Calu3 (cell line): ENCODE data around the gene CFAP68. TPM values are rescaled to one million over a fixed set of nuclear protein-coding genes. Genes with fewer than 3 reads are reported as not detected.

Source experiments
- Bru-seq: library from RNA; stranded (reverse); fragments of 400-500 nt; gene quantifications from one replicate; lab custom pipeline; 2021; lab: Mats Ljungman, UMichigan
- BruChase-seq, 2 experiments: library from RNA; stranded (reverse); fragments of 400-500 nt; gene quantifications; one replicate each; lab custom pipeline; 2021; lab: Mats Ljungman, UMichigan
- BruUV-seq: library from RNA; stranded (reverse); fragments of 400-500 nt; replicated peaks from 2 replicates; lab custom pipeline; 2021; lab: Mats Ljungman, UMichigan
- CTCF ChIA-PET: fragments of 300-600 bp; sonication (Branson Sonifier 250); formaldehyde crosslinking; loops from one replicate; lab custom pipeline; 2022; ENCODE audit warnings: antibody characterized with exemption; lab: Charles Lee
- DNase-seq: peaks from one replicate; pipeline ENCODE4 v3.0.0; 2022
- H3K27ac Mint-ChIP-seq: one replicate; pipeline ENCODE4 v1.8.0; 2022; ENCODE audit warnings: mixed read lengths; ENCODE audit not compliant: unreplicated experiment
- H3K27me3 Mint-ChIP-seq: one replicate; pipeline ENCODE4 v1.8.0; 2022; ENCODE audit warnings: mixed read lengths; ENCODE audit not compliant: unreplicated experiment
- H3K36me3 Mint-ChIP-seq: one replicate; pipeline ENCODE4 v1.8.0; 2022; ENCODE audit warnings: mild to moderate bottlenecking, moderate library complexity, mixed read lengths; ENCODE audit not compliant: insufficient read depth, unreplicated experiment
- H3K4me1 Mint-ChIP-seq: one replicate; pipeline ENCODE4 v1.8.0; 2022; ENCODE audit warnings: mild to moderate bottlenecking, low read depth, mixed read lengths; ENCODE audit not compliant: unreplicated experiment
- H3K4me3 Mint-ChIP-seq: one replicate; pipeline ENCODE4 v1.8.0; 2022; ENCODE audit warnings: mild to moderate bottlenecking, low read depth, moderate library complexity, mixed read lengths; ENCODE audit not compliant: unreplicated experiment
- H3K9me3 Mint-ChIP-seq: one replicate; pipeline ENCODE4 v1.8.0; 2022; ENCODE audit warnings: low read depth, mixed read lengths; ENCODE audit not compliant: unreplicated experiment
- intact Hi-C: fragments of 100-400 bp; cut with micrococcal nuclease; formaldehyde crosslinking; loops from one replicate; pipeline ENCODE4 v1.10.0; 2022; ENCODE audit not compliant: unreplicated experiment
- long read RNA-seq: library from polyadenylated mRNA; stranded (forward); transcript quantifications from one replicate; pipeline ENCODE4 v2.0.0, GENCODE V29; 2022
- total RNA-seq: library from RNA; stranded (reverse); gene quantifications from 2 replicates; pipeline ENCODE4 v1.2.3, GENCODE V29; 2022
- TF ChIP-seq, protein P1 (sequence below): fragments of 200-600 bp; IDR thresholded peaks from one replicate; pipeline ENCODE4 v1.8.0; 2022; ENCODE audit warnings: antibody characterized with exemption; ENCODE audit not compliant: unreplicated experiment

The CFAP68 gene, protein sequence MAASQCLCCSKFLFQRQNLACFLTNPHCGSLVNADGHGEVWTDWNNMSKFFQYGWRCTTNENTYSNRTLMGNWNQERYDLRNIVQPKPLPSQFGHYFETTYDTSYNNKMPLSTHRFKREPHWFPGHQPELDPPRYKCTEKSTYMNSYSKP
- total RNA-seq = 28.1 and 29.8 TPM in 2 replicates
- Bru-seq, nascent RNA = percentile 52 among the genes with signal in this experiment
- BruChase-seq, experiment 1, labeled RNA remaining after a 6-hour chase = percentile 67 among the genes with signal in this experiment
- percentile 53 among the genes with signal in this experiment for BruChase-seq, experiment 2, labeled RNA remaining after a 2-hour chase
- long read RNA-seq, transcript C11orf1-201 (4 exons, 2,885 nt) = major isoform, 20 of 26 reads
- long read RNA-seq, partial matches to known transcripts = 0 of 26 reads
- long read RNA-seq, other reads (novel, unspliced or antisense) = 1 of 26 reads

GRCh38 chr11:111878849-111879636 is at the start of gene CFAP68, which contains the start of gene FDXACB1:
CFAP68 (plus strand) TSS chr11:111879541; CDS start chr11:111879561, 20 bp downstream.
FDXACB1 (minus strand) TSS chr11:111879165; CDS start chr11:111879132, 33 bp downstream.
- peaks cover 9% of the 10 kb centered on the region for H3K4me1 Mint-ChIP-seq
- H3K9me3 Mint-ChIP-seq = no peaks in the 10 kb centered on the region
- peak within 1 kb of the TSS; percentile 80 for H3K4me3 Mint-ChIP-seq
- H3K27me3 Mint-ChIP-seq = no peaks in the 10 kb centered on the region
- H3K27ac Mint-ChIP-seq = peak within 1 kb of the TSS; percentile 93
- H3K36me3 Mint-ChIP-seq = peaks cover 19% of the 10 kb centered on the region
- TF ChIP-seq, protein P1, sequence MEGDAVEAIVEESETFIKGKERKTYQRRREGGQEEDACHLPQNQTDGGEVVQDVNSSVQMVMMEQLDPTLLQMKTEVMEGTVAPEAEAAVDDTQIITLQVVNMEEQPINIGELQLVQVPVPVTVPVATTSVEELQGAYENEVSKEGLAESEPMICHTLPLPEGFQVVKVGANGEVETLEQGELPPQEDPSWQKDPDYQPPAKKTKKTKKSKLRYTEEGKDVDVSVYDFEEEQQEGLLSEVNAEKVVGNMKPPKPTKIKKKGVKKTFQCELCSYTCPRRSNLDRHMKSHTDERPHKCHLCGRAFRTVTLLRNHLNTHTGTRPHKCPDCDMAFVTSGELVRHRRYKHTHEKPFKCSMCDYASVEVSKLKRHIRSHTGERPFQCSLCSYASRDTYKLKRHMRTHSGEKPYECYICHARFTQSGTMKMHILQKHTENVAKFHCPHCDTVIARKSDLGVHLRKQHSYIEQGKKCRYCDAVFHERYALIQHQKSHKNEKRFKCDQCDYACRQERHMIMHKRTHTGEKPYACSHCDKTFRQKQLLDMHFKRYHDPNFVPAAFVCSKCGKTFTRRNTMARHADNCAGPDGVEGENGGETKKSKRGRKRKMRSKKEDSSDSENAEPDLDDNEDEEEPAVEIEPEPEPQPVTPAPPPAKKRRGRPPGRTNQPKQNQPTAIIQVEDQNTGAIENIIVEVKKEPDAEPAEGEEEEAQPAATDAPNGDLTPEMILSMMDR = peak; percentile 78
- CTCF ChIA-PET = interaction anchor here (1.2 kb wide), 1 partner anchor 103 kb away, joined by 6 read pairs; no protein-coding TSS in a partner anchor
- intact Hi-C loops = loop anchor here (1.0 to 10.0 kb wide), 2 partner anchors 103 to 196 kb away; partner anchors contain the start of genes NKAPD1 and PIH1D2
- BruUV-seq = no TSS peak
- DNase-seq = peak; percentile 93

DNA sequence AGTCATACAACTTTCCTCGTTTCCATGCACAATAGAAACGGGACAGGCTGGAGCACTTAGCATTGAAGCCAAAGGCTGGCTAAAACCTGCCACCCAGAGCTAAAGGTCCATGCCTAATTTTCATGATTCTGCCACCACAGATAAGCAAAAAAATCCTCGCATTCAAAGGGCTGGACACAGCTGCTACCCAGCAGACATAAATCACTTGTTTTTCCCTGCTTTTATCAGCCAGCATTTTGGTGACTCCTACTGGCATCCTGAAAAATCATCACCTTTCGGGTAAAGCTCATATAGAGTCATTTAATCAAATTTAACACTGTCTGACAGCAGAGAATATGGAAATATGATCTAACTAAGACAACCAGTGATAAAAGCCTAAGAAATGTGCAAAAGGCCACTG is 45.8 kb upstream of the CFAP68 start:
- Mint-ChIP-seq H3K4me1 (peaks cover 18% of the 10 kb centered on the region), H3K27ac (no peak overlapping the region), H3K9me3 (no peaks in the 10 kb centered on the region), H3K4me3 (no peak overlapping the region), H3K36me3 (no peaks in the 10 kb centered on the region), H3K27me3 (no peaks in the 10 kb centered on the region)
- no peak for DNase-seq
- CTCF ChIA-PET = interaction anchor here (0.7 kb wide), 1 partner anchor 56 kb away, joined by 3 read pairs; no protein-coding TSS in a partner anchor
- intact Hi-C loops = no loop called here
- BruUV-seq = no TSS peak
- TF ChIP-seq, protein P1 = no peak

- Mint-ChIP-seq H3K9me3 (no peaks in the 10 kb centered on the region), H3K27ac (no peak overlapping the region), H3K4me3 (no peak overlapping the region), H3K27me3 (no peaks in the 10 kb centered on the region), H3K4me1 (peaks cover 18% of the 10 kb centered on the region), H3K36me3 (no peaks in the 10 kb centered on the region)
- intact Hi-C loops = no loop called here
- TF ChIP-seq, protein P1 = no peak
- BruUV-seq = no TSS peak
- CTCF ChIA-PET = interaction anchor here (0.7 kb wide), 1 partner anchor 12 kb away, joined by 3 read pairs; no protein-coding TSS in a partner anchor
- no peak for DNase-seq
Observed at GRCh38 chr11:111834432-111835163, 44.7 kb upstream of the CFAP68 start.

DNA sequence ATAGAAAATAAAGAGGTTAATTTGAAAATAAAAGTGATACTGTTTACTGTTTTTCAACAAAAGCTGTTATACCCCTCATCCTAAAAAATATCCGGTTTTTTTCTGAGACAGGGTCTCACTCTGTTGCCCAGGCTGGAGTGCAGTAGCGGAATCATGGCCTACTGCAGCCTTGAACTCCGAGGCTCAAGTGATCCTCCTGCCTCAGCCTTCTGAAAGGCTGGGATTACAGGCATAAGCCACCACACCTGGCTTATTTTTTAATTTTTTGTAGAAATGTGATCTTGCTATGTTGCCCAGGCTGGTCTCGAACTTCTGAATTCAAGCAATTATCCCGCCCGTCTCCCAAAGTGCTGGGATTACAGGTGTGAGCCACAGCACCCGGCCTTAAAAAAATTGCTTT is 43.7 kb upstream of the CFAP68 start:
- intact Hi-C loops = no loop called here
- H3K36me3 Mint-ChIP-seq = no peaks in the 10 kb centered on the region
- no peaks in the 10 kb centered on the region for H3K9me3 Mint-ChIP-seq
- no peaks in the 10 kb centered on the region for H3K27me3 Mint-ChIP-seq
- peaks cover 18% of the 10 kb centered on the region for H3K4me1 Mint-ChIP-seq
- CTCF ChIA-PET = no interaction called here
- BruUV-seq = no TSS peak
- TF ChIP-seq, protein P1 = no peak
- peak overlapping the region; percentile 44 for H3K27ac Mint-ChIP-seq
- no peak for DNase-seq
- H3K4me3 Mint-ChIP-seq = no peak overlapping the region
